KMS-11 (cell line): Measurements from ENCODE around the gene EDIL3.

Experiments
- H2AFZ ChIP-seq: fragments of 200-600 bp; sonication (generic); 2 replicates; pipeline ENCODE4 v1.6.1; 2016; ENCODE audit warnings: antibody characterized with exemption, mixed run types, low read depth
- H3K27ac ChIP-seq: fragments of 200-600 bp; sonication (generic); 2 replicates; pipeline ENCODE4 v1.6.1; 2016; ENCODE audit warnings: mild to moderate bottlenecking, mixed run types
- H3K27me3 ChIP-seq: fragments of 200-600 bp; sonication (generic); 2 replicates; pipeline ENCODE4 v1.6.1; 2017; ENCODE audit warnings: mild to moderate bottlenecking, low read depth, mixed run types, moderate library complexity; ENCODE audit not compliant: insufficient read depth
- H3K36me3 ChIP-seq: fragments of 200-600 bp; sonication (generic); 2 replicates; pipeline ENCODE4 v1.6.1; 2017; ENCODE audit warnings: mild to moderate bottlenecking, mixed run types; ENCODE audit not compliant: insufficient read depth
- H3K4me1 ChIP-seq: fragments of 200-600 bp; sonication (generic); 2 replicates; pipeline ENCODE4 v1.6.1; 2016; ENCODE audit warnings: mild to moderate bottlenecking, low read depth, mixed run types; ENCODE audit not compliant: poor library complexity, severe bottlenecking
- H3K4me2 ChIP-seq: fragments of 200-600 bp; sonication (generic); 2 replicates; pipeline ENCODE4 v1.7.0; 2016; ENCODE audit warnings: mild to moderate bottlenecking, mixed run types
- H3K4me3 ChIP-seq: fragments of 200-600 bp; sonication (generic); IDR thresholded peaks from 2 replicates; pipeline ENCODE4 v1.6.1; 2017; ENCODE audit warnings: low read depth, low read length, mixed read lengths; ENCODE audit not compliant: insufficient read depth
- H3K79me2 ChIP-seq: fragments of 200-600 bp; sonication (generic); 2 replicates; pipeline ENCODE4 v1.6.1; 2016; ENCODE audit warnings: low read depth, mixed run types; ENCODE audit not compliant: insufficient read depth
- H3K9ac ChIP-seq: fragments of 200-600 bp; sonication (generic); 2 replicates; pipeline ENCODE4 v1.6.1; 2016; ENCODE audit warnings: mild to moderate bottlenecking, mixed run types
- H4K20me1 ChIP-seq: fragments of 200-600 bp; sonication (generic); 2 replicates; pipeline ENCODE4 v1.6.1; 2016; ENCODE audit warnings: mild to moderate bottlenecking, mixed run types; ENCODE audit not compliant: insufficient read depth
- TF ChIP-seq, protein P1 (sequence below): fragments of 200-600 bp; sonication (generic); conservative IDR thresholded peaks from 2 replicates; pipeline ENCODE4 v1.6.1; 2017; ENCODE audit warnings: low read depth, mild to moderate bottlenecking, antibody characterized with exemption, low read length, moderate library complexity, mixed read lengths

EDIL3 gene

GRCh38 chr5:84286662-84287061 lies 98.0 kb downstream of the EDIL3 start:
- Histone ChIP-seq H3K27ac (no peak overlapping the region), H3K4me1 (no peaks in the 10 kb centered on the region), H3K36me3 (no peaks in the 10 kb centered on the region), H3K79me2 (no peaks in the 10 kb centered on the region), H3K27me3 (no peaks in the 10 kb centered on the region), H3K4me3 (no peak overlapping the region), H4K20me1 (no peaks in the 10 kb centered on the region), H3K4me2 (no peak overlapping the region), H2AFZ (no peak overlapping the region), H3K9ac (no peak overlapping the region)
- TF ChIP-seq, protein P1, sequence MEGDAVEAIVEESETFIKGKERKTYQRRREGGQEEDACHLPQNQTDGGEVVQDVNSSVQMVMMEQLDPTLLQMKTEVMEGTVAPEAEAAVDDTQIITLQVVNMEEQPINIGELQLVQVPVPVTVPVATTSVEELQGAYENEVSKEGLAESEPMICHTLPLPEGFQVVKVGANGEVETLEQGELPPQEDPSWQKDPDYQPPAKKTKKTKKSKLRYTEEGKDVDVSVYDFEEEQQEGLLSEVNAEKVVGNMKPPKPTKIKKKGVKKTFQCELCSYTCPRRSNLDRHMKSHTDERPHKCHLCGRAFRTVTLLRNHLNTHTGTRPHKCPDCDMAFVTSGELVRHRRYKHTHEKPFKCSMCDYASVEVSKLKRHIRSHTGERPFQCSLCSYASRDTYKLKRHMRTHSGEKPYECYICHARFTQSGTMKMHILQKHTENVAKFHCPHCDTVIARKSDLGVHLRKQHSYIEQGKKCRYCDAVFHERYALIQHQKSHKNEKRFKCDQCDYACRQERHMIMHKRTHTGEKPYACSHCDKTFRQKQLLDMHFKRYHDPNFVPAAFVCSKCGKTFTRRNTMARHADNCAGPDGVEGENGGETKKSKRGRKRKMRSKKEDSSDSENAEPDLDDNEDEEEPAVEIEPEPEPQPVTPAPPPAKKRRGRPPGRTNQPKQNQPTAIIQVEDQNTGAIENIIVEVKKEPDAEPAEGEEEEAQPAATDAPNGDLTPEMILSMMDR = no peak

GRCh38 chr5:84285641-84286637 lies 98.7 kb downstream of the EDIL3 start:
- no peak overlapping the region for H3K4me3 ChIP-seq
- H4K20me1 ChIP-seq = no peaks in the 10 kb centered on the region
- H3K27ac ChIP-seq = no peak overlapping the region
- no peaks in the 10 kb centered on the region for H3K4me1 ChIP-seq
- H3K9ac ChIP-seq = no peak overlapping the region
- H3K36me3 ChIP-seq = no peaks in the 10 kb centered on the region
- H3K79me2 ChIP-seq = no peaks in the 10 kb centered on the region
- no peak overlapping the region for H3K4me2 ChIP-seq
- TF ChIP-seq, protein P1 = no peak
- no peaks in the 10 kb centered on the region for H3K27me3 ChIP-seq
- H2AFZ ChIP-seq = no peak overlapping the region

- TF ChIP-seq, protein P1 = no peak
- Histone ChIP-seq H3K36me3 (no peaks in the 10 kb centered on the region), H3K27ac (no peak overlapping the region), H3K4me3 (no peak overlapping the region), H3K27me3 (no peaks in the 10 kb centered on the region), H3K9ac (no peak overlapping the region), H3K79me2 (no peaks in the 10 kb centered on the region), H2AFZ (no peak overlapping the region), H4K20me1 (no peaks in the 10 kb centered on the region), H3K4me2 (no peak overlapping the region), H3K4me1 (no peaks in the 10 kb centered on the region)
These were observed 103.3 kb downstream of the EDIL3 start for GRCh38 chr5:84281383-84281782.

- Histone ChIP-seq H3K36me3 (no peaks in the 10 kb centered on the region), H4K20me1 (no peaks in the 10 kb centered on the region), H3K9ac (no peak overlapping the region), H3K4me2 (no peak overlapping the region), H2AFZ (no peak overlapping the region), H3K4me3 (no peak overlapping the region), H3K4me1 (no peaks in the 10 kb centered on the region), H3K27ac (no peak overlapping the region), H3K27me3 (no peaks in the 10 kb centered on the region), H3K79me2 (no peaks in the 10 kb centered on the region)
- TF ChIP-seq, protein P1 = no peak
These were observed 105.4 kb downstream of the EDIL3 start for GRCh38 chr5:84279234-84279633.
